SK-N-DZ (cell line): Measurements from ENCODE around the gene CRISP3.

Experiments used
- DNase-seq: peaks from one replicate; pipeline ENCODE4 v3.0.0-alpha.2; 2015; ENCODE audit warnings: low spot score

CRISP3 gene

GRCh38 chr6:49692534-49692933, 51.7 kb downstream of the CRISP3 start:
- no peak for DNase-seq
